BLaER1 (cell line): ENCODE results near the gene FOXL2NB.

ENCODE experiments used
- H3K27ac ChIP-seq: shearing (Covaris generic); formaldehyde crosslinking; 2 replicates; pipeline ENCODE4 v1.8.1; 2022
- H3K27me3 ChIP-seq: shearing (Covaris generic); formaldehyde crosslinking; 2 replicates; pipeline ENCODE4 v1.8.1; 2022
- H3K36me3 ChIP-seq: shearing (Covaris generic); formaldehyde crosslinking; 2 replicates; pipeline ENCODE4 v1.8.1; 2022
- H3K4me1 ChIP-seq: shearing (Covaris generic); formaldehyde crosslinking; 2 replicates; pipeline ENCODE4 v1.8.1; 2022
- H3K4me2 ChIP-seq: shearing (Covaris generic); formaldehyde crosslinking; 2 replicates; pipeline ENCODE4 v1.8.1; 2022
- H3K4me3 ChIP-seq: shearing (Covaris generic); formaldehyde crosslinking; 2 replicates; pipeline ENCODE4 v1.8.1; 2022
- H3K9ac ChIP-seq: shearing (Covaris generic); formaldehyde crosslinking; 2 replicates; pipeline ENCODE4 v1.8.1; 2022
- H3K9me3 ChIP-seq: shearing (Covaris generic); formaldehyde crosslinking; 2 replicates; pipeline ENCODE4 v1.8.1; 2022
- H4K20me1 ChIP-seq: shearing (Covaris generic); formaldehyde crosslinking; 2 replicates; pipeline ENCODE4 v1.8.1; 2022
- Cebpa-rat ChIP-seq: shearing (Covaris generic); IDR thresholded peaks from 2 replicates; pipeline ENCODE4 v1.8.1; 2022

FOXL2NB gene

DNA sequence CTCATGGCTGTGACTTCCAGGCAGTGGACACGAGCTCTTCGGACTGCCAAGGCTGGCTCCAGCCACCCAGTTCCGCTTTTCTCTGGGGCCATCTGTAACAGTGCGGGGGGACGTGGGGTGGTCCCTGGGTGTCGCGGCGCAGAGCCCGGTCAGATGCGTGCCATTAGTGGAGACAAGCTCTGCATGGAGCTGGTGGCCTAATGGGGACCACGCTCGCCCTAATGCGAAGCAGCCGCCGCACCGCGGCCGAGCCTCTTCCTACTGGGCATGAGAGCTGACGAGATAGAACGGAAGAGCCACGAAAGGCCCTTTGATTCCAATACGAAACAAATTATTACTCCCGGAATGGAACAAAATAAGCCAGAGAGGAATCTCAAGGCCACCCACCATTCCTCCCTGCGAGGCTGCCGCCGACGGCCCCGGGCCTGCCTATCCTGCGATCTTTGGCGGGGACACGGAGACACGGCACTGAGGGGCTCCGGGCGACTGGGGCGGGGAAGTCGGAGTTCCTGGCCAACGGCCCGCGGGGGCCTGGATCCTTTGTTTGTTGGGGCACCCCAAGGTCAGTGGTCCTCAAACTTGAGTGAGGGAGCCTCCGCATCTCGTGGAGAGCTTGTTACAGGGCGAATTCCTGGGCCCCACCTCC, 18.2 kb upstream of the FOXL2NB start:
- Histone ChIP-seq H3K9me3 (no peaks in the 10 kb centered on the region), H3K4me3 (no peak overlapping the region), H3K9ac (no peak overlapping the region), H3K36me3 (no peaks in the 10 kb centered on the region), H4K20me1 (no peaks in the 10 kb centered on the region), H3K4me1 (no peaks in the 10 kb centered on the region), H3K27me3 (peaks cover 5% of the 10 kb centered on the region; the same call in 1 of the 2 replicates), H3K4me2 (no peak overlapping the region), H3K27ac (no peak overlapping the region)
- no peak for TF ChIP-seq Cebpa-rat

DNA sequence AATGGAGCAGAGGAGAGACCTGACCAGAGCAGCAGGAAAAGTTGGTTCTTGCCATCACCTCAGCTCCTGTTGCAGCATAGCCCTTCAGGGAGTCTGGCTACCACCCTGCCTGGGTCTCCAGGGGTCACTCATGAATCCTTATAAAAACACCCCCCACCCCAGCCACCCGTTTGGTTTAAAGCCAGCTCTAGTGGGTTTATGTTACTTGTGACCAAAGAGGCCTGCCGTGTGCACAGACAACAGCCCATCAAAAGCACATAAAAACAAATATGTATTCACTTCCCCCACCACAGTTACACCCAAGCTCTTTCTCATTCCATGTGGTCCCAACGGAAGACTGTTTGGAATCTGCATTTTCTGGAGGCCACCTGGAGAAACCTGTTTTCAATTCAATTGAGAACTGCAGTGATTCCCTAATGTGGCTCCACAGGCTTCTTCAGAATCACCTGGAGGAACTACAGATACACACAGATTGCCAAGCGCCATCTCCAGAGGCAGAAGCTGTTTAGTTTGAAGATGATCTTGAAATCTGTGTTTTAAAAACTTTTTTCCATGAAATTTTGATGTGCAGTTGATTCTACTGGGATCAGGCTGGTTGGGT, 13.8 kb upstream of the FOXL2NB start:
- Histone ChIP-seq H3K9ac (no peak overlapping the region), H3K4me1 (0 out of 2 replicates have a peak, but pooled peaks cover 10% of the 10 kb centered on the region)
- TF ChIP-seq Cebpa-rat: no peak

DNA sequence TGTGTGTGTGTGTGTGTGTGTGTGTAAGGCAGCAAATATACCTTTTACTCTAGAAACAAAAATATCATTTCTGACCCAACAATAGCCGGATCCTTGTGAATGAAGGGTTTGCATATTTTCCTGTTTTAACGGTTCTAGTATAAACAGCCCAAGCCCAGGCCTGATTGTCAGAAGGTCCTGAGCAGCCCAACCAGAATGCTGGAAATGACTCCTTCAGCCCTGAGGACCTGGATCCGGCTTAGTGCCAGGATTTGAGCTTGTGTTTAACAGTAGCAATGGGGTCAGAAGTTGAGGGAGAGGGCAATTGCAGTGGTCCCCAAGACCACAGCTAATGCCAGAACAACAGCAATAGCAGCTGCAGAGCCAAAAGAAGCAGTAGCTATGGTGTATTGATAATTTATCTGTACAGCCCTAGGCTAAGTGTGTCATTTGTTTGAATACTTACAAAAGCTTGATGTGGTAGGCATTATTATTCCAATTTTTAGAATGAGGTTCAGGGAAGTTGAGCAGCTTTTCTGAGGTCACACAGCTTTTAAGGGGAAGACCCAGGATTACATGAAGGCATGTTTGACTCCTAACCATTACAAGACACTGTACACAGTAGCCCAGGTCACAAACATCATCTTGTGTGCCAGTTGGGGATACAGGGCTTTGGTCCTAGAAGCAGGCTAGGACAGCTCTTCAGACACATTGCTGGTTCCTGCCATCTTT, 12.9 kb upstream of the FOXL2NB start:
- no peaks in the 10 kb centered on the region for H3K36me3 ChIP-seq
- H3K9me3 ChIP-seq: peaks cover 12% of the 10 kb centered on the region
- H3K4me3 ChIP-seq: no peak overlapping the region
- peaks cover 29% of the 10 kb centered on the region for H4K20me1 ChIP-seq
- H3K4me1 ChIP-seq: 0 out of 2 replicates have a peak, but pooled peaks cover 15% of the 10 kb centered on the region
- H3K27me3 ChIP-seq: peaks cover 58% of the 10 kb centered on the region
- H3K9ac ChIP-seq: no peak overlapping the region
- no peak overlapping the region for H3K4me2 ChIP-seq
- H3K27ac ChIP-seq: no peak overlapping the region
- no peak for TF ChIP-seq Cebpa-rat

More for the DNA sequence above, 13.8 kb upstream of the FOXL2NB start:
- H3K4me2 ChIP-seq: no peak overlapping the region
- H3K27me3 ChIP-seq: peaks cover 49% of the 10 kb centered on the region
- H3K9me3 ChIP-seq: peaks cover 12% of the 10 kb centered on the region
- H3K36me3 ChIP-seq: no peaks in the 10 kb centered on the region
- H3K4me3 ChIP-seq: no peak overlapping the region
- no peak overlapping the region for H3K27ac ChIP-seq
- H4K20me1 ChIP-seq: peaks cover 19% of the 10 kb centered on the region

DNA sequence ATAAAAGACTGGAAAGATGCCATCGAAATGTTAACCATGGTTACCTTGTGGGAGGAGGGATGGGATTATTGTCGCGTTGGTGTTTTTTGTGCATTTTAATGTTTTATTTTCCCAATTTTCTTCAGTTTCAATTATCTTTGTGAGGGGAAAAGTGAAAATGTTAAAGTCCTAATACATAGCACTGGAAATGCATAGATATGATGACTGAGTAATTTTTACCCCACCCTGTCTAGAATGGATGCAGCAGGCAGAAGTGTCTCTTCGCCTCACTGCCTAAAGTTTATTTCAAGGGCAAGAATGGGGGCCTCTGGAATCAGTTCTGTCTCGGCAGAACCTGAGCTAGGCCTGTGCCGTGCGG, 11.5 kb upstream of the FOXL2NB start:
- Histone ChIP-seq H3K27me3 (peaks cover 72% of the 10 kb centered on the region), H3K4me3 (peak overlapping the region; percentile 56; the same call in 1 of the 2 replicates), H3K27ac (no peak overlapping the region), H3K9me3 (peaks cover 12% of the 10 kb centered on the region), H4K20me1 (peaks cover 42% of the 10 kb centered on the region), H3K36me3 (no peaks in the 10 kb centered on the region), H3K4me2 (peak overlapping the region; percentile 71), H3K4me1 (0 out of 2 replicates have a peak, but pooled peaks cover 21% of the 10 kb centered on the region), H3K9ac (no peak overlapping the region)
- no peak for TF ChIP-seq Cebpa-rat

DNA sequence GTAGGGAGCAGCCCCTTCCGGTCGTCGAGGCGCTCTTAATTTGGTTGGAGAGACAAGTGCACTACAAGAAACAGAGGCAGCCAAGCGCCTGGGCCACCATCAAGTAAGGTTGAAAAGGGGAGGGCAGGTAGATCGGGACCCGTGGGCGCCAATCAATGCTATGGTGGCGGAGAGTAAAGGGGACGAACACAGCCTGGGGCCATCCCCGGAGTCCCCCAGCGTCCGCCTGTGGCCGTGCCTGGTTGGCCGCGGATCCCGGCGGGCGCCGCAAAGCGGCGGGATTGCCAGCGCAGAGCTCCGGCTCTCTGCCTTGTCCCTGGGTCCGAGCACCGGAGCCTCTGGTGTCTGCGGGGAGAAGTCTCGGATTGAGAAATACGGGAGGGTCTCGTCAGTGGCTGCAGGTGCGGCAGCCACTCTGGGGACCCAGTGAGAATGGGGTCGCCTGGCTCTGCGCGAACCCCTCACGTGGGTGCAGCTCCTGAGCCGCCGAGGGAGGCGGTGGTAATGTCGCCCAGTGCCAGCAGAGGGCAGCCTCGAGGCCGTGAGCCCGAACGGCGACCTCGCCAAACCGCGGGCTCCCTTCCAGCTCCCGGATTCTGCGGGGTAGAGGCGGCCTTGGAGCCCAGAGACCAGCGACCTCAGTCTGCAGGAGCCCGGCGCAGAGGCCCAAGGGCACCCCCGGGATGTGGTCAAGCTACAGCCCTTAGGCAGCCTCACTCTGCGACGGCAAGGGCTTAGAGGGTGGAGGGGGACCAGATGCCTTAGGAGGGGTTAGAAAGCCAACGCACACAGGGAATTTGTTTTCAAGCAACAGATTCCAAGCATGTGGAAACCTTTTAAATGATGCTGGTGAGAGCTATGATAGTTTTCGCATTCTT, 10.9 kb upstream of the FOXL2NB start:
- H3K9me3 ChIP-seq: peaks cover 12% of the 10 kb centered on the region
- H3K4me2 ChIP-seq: peak overlapping the region; percentile 71
- 0 out of 2 replicates have a peak, but pooled peaks cover 21% of the 10 kb centered on the region for H3K4me1 ChIP-seq
- no peak for TF ChIP-seq Cebpa-rat
- H3K27me3 ChIP-seq: peaks cover 78% of the 10 kb centered on the region
- no peak overlapping the region for H3K27ac ChIP-seq
- no peak overlapping the region for H3K9ac ChIP-seq
- H3K4me3 ChIP-seq: peak overlapping the region; percentile 56
- H3K36me3 ChIP-seq: no peaks in the 10 kb centered on the region
- peaks cover 48% of the 10 kb centered on the region for H4K20me1 ChIP-seq

DNA sequence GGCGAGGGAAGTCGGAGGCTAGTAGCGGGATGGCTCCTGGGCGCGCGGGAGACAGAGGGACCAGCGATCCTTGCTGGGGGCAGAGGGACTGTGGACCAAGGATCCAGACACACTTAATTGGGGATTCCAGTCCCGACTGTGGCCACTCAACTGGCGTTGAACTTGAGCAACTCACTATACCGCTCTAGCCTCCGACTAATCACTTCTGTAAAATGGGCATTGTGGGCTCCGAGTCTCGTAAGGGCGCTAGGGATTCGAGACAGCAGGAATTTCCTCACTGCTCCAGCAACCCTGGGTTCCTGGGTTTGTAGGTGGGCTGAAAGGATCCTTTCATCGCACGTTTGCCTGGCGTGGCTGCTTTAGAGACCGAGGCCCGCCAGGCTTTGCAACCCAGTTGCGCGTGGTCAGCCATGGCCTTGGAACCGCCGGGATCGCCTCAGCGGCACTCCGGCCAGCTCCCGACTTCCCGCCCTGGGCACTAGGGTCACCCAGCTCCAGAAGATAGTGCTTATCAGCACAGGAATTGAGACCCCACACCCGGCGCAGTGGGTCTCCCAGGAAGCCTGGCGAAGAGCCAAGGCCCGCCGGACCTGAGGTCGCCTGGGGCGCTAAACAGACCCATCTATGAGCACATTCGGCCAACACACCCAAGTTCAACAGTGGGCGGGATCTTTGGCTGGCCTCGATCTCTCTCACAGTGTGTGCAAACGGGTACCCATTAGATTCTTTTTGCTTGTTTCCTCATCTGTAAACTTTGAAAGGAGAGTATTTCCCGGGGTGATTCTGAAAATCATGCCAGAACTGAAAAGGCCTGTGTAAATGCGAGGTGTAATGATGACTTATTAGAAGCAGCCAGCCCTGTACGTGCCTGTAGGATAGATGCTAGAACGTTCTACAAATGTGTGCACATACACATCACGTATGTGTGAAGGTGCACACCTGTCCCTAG, 10.0 kb upstream of the FOXL2NB start:
- Histone ChIP-seq H3K27me3 (peaks cover 87% of the 10 kb centered on the region), H3K4me1 (0 out of 2 replicates have a peak, but pooled peaks cover 21% of the 10 kb centered on the region), H3K9me3 (peaks cover 12% of the 10 kb centered on the region), H3K9ac (no peak overlapping the region), H3K4me3 (no peak overlapping the region), H4K20me1 (peaks cover 57% of the 10 kb centered on the region), H3K27ac (no peak overlapping the region), H3K36me3 (no peaks in the 10 kb centered on the region), H3K4me2 (no peak overlapping the region; the same call in 1 of the 2 replicates)
- TF ChIP-seq Cebpa-rat: no peak

DNA sequence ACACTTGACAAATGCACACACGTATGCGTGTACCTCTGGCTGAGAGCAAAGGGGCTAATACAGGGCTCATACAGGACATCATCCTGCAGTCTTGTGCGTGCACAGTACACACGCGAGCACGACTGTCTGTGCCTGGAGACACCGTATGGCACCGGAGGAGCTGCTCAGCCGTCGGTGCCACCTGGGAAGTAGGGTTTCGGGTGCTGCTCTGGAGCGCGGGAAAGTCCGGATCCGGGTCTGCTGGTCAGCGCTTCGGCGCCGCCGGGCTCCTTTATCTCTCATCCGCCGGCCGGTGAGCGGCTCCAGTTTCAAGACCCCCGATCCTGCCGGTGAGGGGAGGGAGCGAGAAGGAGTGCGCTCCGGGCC, 9.3 kb upstream of the FOXL2NB start:
- Histone ChIP-seq H4K20me1 (peaks cover 63% of the 10 kb centered on the region), H3K4me3 (no peak overlapping the region), H3K27me3 (peaks cover 93% of the 10 kb centered on the region), H3K9me3 (peaks cover 12% of the 10 kb centered on the region), H3K9ac (no peak overlapping the region), H3K4me2 (no peak overlapping the region), H3K4me1 (0 out of 2 replicates have a peak, but pooled peaks cover 21% of the 10 kb centered on the region), H3K27ac (no peak overlapping the region), H3K36me3 (no peaks in the 10 kb centered on the region)
- no peak for TF ChIP-seq Cebpa-rat

DNA sequence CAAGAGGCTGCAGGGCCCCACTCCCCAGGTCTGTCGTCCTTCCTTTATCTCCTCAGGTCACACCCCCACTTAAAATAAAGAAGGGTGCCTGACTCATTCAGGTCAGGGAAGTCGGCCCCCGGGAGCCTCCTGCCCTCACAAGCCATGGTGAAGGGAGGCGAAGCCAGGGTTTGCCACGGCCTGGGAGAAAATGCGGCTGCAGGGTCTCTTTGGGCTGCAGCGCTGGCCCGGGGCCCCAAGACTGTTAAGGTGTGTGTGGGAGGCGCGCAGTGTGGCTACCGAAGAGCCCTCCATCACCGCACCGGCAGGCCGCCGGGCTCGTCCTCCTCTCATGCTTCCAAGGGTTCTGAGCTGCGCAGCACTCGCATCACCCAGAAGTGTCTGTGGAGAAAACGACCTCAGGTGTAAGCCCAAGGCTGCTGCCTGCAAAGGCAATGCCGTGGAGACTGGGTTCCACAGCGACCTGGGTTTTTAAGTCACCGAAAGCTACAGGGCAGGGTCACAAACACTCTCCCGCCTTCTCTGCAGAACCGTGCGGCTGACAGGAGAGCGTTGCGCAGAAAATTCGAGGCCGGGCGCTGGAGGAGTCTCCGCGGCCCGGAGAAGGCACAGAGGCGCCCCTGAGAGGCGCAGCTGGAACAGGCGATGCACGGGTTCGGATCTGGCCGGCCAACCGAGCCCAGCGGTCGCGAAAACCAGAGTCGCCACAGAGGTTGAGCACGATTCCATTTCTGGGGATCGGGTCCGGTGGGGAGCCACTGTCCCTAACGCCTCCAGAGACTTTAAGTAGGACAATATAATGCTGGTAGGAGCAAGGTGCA, 8.8 kb upstream of the FOXL2NB start:
- peaks cover 96% of the 10 kb centered on the region for H3K27me3 ChIP-seq

More for the DNA sequence above, 8.8 kb upstream of the FOXL2NB start:
- Histone ChIP-seq H3K4me1 (0 out of 2 replicates have a peak, but pooled peaks cover 21% of the 10 kb centered on the region), H4K20me1 (peaks cover 69% of the 10 kb centered on the region), H3K9ac (no peak overlapping the region), H3K9me3 (peaks cover 12% of the 10 kb centered on the region), H3K4me3 (no peak overlapping the region), H3K36me3 (no peaks in the 10 kb centered on the region), H3K4me2 (no peak overlapping the region), H3K27ac (no peak overlapping the region)
- no peak for TF ChIP-seq Cebpa-rat
